HG02840 (cell line): ENCODE measurements around the gene AURKB.

Experiments
- ATAC-seq: cut with Tn5 transposase; IDR thresholded peaks from one replicate; pipeline ENCODE4 v1.9.1; 2021; ENCODE audit warnings: mild to moderate bottlenecking, moderate library complexity, moderate number of reproducible peaks; ENCODE audit not compliant: unreplicated experiment, low FRiP score

AURKB gene

GRCh38 chr17:8162997-8163977 lies 47.1 kb downstream of the AURKB start:
- no peak for ATAC-seq

- no peak for ATAC-seq
Measured at GRCh38 chr17:8162233-8162996, 48.0 kb downstream of the AURKB start, which contains the start of gene VAMP2. Gene VAMP2, minus strand, starts transcription at chr17:8162948. Its CDS starts 69 bp downstream, at chr17:8162879.

GRCh38 chr17:8161289-8162232 lies 48.8 kb downstream of the AURKB start:
- no peak for ATAC-seq

GRCh38 chr17:8160741-8161221 lies 49.6 kb downstream of the AURKB start:
- no peak for ATAC-seq

GRCh38 chr17:8160224-8160577 lies 50.2 kb downstream of the AURKB start:
- ATAC-seq: no peak

- ATAC-seq: no peak
Measured at GRCh38 chr17:8159459-8160223, 50.7 kb downstream of the AURKB start.

GRCh38 chr17:8159032-8159400 lies 51.4 kb downstream of the AURKB start:
- ATAC-seq: no peak

GRCh38 chr17:8158267-8159031 lies 51.9 kb downstream of the AURKB start:
- no peak for ATAC-seq

- ATAC-seq: peak; percentile 79
Measured at GRCh38 chr17:8156246-8156992, 54.0 kb downstream of the AURKB start.

GRCh38 chr17:8155996-8156245 lies 54.5 kb downstream of the AURKB start:
- no peak for ATAC-seq

GRCh38 chr17:8155231-8155995 lies 55.0 kb downstream of the AURKB start:
- ATAC-seq: no peak
